SU-DHL-6 (cell line): ENCODE measurements around the gene COX19.

ENCODE experiments used
- H2AFZ ChIP-seq: fragments of 200-600 bp; sonication (generic); 2 replicates; pipeline ENCODE4 v1.6.1; 2014; ENCODE audit warnings: low read depth, mild to moderate bottlenecking, moderate library complexity, mixed read lengths, antibody characterized with exemption, low read length; ENCODE audit not compliant: severe bottlenecking
- H3F3A ChIP-seq: fragments of 200-600 bp; shearing (Covaris generic); 2 replicates; pipeline ENCODE4 v1.6.0; 2016; ENCODE audit warnings: antibody characterized with exemption, mild to moderate bottlenecking; ENCODE audit not compliant: insufficient read depth
- H3K27ac ChIP-seq: fragments of 200-600 bp; sonication (generic); 2 replicates; pipeline ENCODE4 v1.5.1; 2016; ENCODE audit warnings: low read depth, mild to moderate bottlenecking, low read length, moderate library complexity, mixed read lengths
- H3K27me3 ChIP-seq: fragments of 200-600 bp; sonication (generic), shearing (Covaris generic); 2 replicates; pipeline ENCODE4 v1.6.0; 2014; ENCODE audit warnings: mild to moderate bottlenecking, low read length
- H3K36me3 ChIP-seq: fragments of 200-600 bp; sonication (generic); 2 replicates; pipeline ENCODE4 v1.6.1; 2014; ENCODE audit warnings: mild to moderate bottlenecking, low read length, mixed read lengths
- H3K4me2 ChIP-seq: fragments of 300-600, 200-600 bp; shearing (Covaris generic), sonication (generic); 2 replicates; pipeline ENCODE4 v1.6.0; 2014; ENCODE audit warnings: low read length, low read depth, mild to moderate bottlenecking; ENCODE audit not compliant: poor library complexity, severe bottlenecking
- H3K4me3 ChIP-seq: fragments of 200-600 bp; sonication (generic); 2 replicates; pipeline ENCODE4 v1.5.1; 2014; ENCODE audit warnings: antibody characterized with exemption, low read length, mild to moderate bottlenecking, mixed read lengths; ENCODE audit not compliant: insufficient read depth, poor library complexity, severe bottlenecking
- H3K79me2 ChIP-seq: fragments of 200-600 bp; sonication (generic); 2 replicates; pipeline ENCODE4 v1.6.1; 2014; ENCODE audit warnings: mild to moderate bottlenecking, low read length, moderate library complexity; ENCODE audit not compliant: insufficient read depth
- H3K9ac ChIP-seq: fragments of 200-600 bp; sonication (generic); 2 replicates; pipeline ENCODE4 v1.7.0; 2014; ENCODE audit warnings: mild to moderate bottlenecking, low read length
- H3K9me2 ChIP-seq: fragments of 200-600 bp; sonication (generic); replicated peaks from 2 replicates; pipeline ENCODE4 v1.6.1; 2014; ENCODE audit warnings: low read length; ENCODE audit not compliant: insufficient read depth
- H3K9me3 ChIP-seq: fragments of 200-600 bp; sonication (generic); 2 replicates; pipeline ENCODE4 v1.6.1; 2014; ENCODE audit warnings: low read length, mixed read lengths; ENCODE audit not compliant: insufficient read depth
- H4K20me1 ChIP-seq: fragments of 200-600 bp; sonication (generic); 2 replicates; pipeline ENCODE4 v1.6.1; 2014; ENCODE audit warnings: low read depth, mild to moderate bottlenecking, antibody characterized with exemption, low read length, moderate library complexity, mixed read lengths
- CTCF ChIP-seq: fragments of 200-600 bp; sonication (generic); IDR thresholded peaks from one replicate; pipeline ENCODE4 v1.5.1; 2017; ENCODE audit warnings: antibody characterized with exemption, mild to moderate bottlenecking, low read length, moderate library complexity; ENCODE audit not compliant: insufficient read depth, poor library complexity, severe bottlenecking
- EZH2phosphoT487 ChIP-seq: fragments of 200-600 bp; sonication (generic), shearing (Covaris generic); conservative IDR thresholded peaks from 2 replicates; pipeline ENCODE4 v1.6.1; 2018; ENCODE audit warnings: mild to moderate bottlenecking, antibody characterized with exemption, low read length, moderate library complexity, mixed read lengths

Gene COX19

GRCh38 chr7:985127-985416 lies 9.7 kb upstream of the COX19 start:
- Histone ChIP-seq H3K79me2 (no peaks in the 10 kb centered on the region), H3K36me3 (no peaks in the 10 kb centered on the region), H3K27ac (no peak overlapping the region), H3K9ac (no peak overlapping the region), H3K9me2 (no peaks in the 10 kb centered on the region), H3K27me3 (no peaks in the 10 kb centered on the region), H3K9me3 (no peaks in the 10 kb centered on the region), H3F3A (no peaks in the 10 kb centered on the region), H3K4me3 (no peak overlapping the region), H4K20me1 (no peaks in the 10 kb centered on the region), H3K4me2 (no peak overlapping the region), H2AFZ (no peak overlapping the region)
- TF ChIP-seq CTCF (no peak), EZH2phosphoT487 (no peak)

- TF ChIP-seq EZH2phosphoT487 (no peak), CTCF (no peak)
- no peak overlapping the region for H3K9ac ChIP-seq
- H3F3A ChIP-seq = no peaks in the 10 kb centered on the region
- no peak overlapping the region for H3K4me3 ChIP-seq
- H3K27me3 ChIP-seq = no peaks in the 10 kb centered on the region
- no peaks in the 10 kb centered on the region for H3K9me2 ChIP-seq
- no peaks in the 10 kb centered on the region for H3K36me3 ChIP-seq
- H3K9me3 ChIP-seq = no peaks in the 10 kb centered on the region
- no peaks in the 10 kb centered on the region for H3K79me2 ChIP-seq
- no peak overlapping the region for H3K4me2 ChIP-seq
- H3K27ac ChIP-seq = no peak overlapping the region
- no peaks in the 10 kb centered on the region for H4K20me1 ChIP-seq
- no peak overlapping the region for H2AFZ ChIP-seq
Observed at GRCh38 chr7:984361-985126, 9.2 kb upstream of the COX19 start.

- Histone ChIP-seq H3K27me3 (no peaks in the 10 kb centered on the region), H3K4me2 (no peak overlapping the region), H3K27ac (no peak overlapping the region), H3K9ac (no peak overlapping the region), H3K9me2 (no peaks in the 10 kb centered on the region), H3K4me3 (no peak overlapping the region), H2AFZ (no peak overlapping the region), H3K36me3 (no peaks in the 10 kb centered on the region), H3K79me2 (no peaks in the 10 kb centered on the region), H3K9me3 (no peaks in the 10 kb centered on the region), H4K20me1 (no peaks in the 10 kb centered on the region), H3F3A (no peaks in the 10 kb centered on the region)
- TF ChIP-seq EZH2phosphoT487 = no peak
- TF ChIP-seq CTCF = no peak
Observed at GRCh38 chr7:983616-984071, 8.3 kb upstream of the COX19 start.
